HEK293T (cell line): ENCODE measurements around the gene OR10V1.

Experiments
- ARNT ChIP-seq: fragments of 450-650 bp; IDR thresholded peaks from 2 replicates; pipeline ENCODE4 v1.6.1; 2017; ENCODE audit warnings: mild to moderate bottlenecking
- BHLHE40 ChIP-seq: fragments of 450-650 bp; IDR thresholded peaks from 2 replicates; pipeline ENCODE4 v1.6.1; 2016; ENCODE audit warnings: mild to moderate bottlenecking, moderate library complexity, borderline replicate concordance
- ELF4 ChIP-seq: fragments of 450-650 bp; IDR thresholded peaks from 2 replicates; pipeline ENCODE4 v1.6.1; 2017; ENCODE audit warnings: antibody characterized with exemption
- FOXA1 ChIP-seq: fragments of 450-650 bp; IDR thresholded peaks from 2 replicates; pipeline ENCODE4 v1.6.1; 2016; ENCODE audit warnings: mild to moderate bottlenecking
- FOXK2 ChIP-seq: fragments of 450-650 bp; IDR thresholded peaks from 2 replicates; pipeline ENCODE4 v1.6.1; 2016; ENCODE audit warnings: mild to moderate bottlenecking
- HDGF ChIP-seq: fragments of 450-650 bp; IDR thresholded peaks from 2 replicates; pipeline ENCODE4 v1.6.1; 2017; ENCODE audit warnings: antibody characterized with exemption, borderline replicate concordance
- L3MBTL2 ChIP-seq: fragments of 450-650 bp; conservative IDR thresholded peaks from 2 replicates; pipeline ENCODE4 v1.6.1; 2016; ENCODE audit warnings: mild to moderate bottlenecking
- LEF1 ChIP-seq: fragments of 450-650 bp; IDR thresholded peaks from 2 replicates; pipeline ENCODE4 v1.6.1; 2017; ENCODE audit warnings: mild to moderate bottlenecking, borderline replicate concordance
- PKNOX1 ChIP-seq: fragments of 450-650 bp; IDR thresholded peaks from 2 replicates; pipeline ENCODE4 v1.6.1; 2016
- SP1 ChIP-seq: fragments of 450-650 bp; IDR thresholded peaks from 2 replicates; pipeline ENCODE4 v1.6.1; 2017
- SUZ12 ChIP-seq: fragments of 450-650 bp; IDR thresholded peaks from 2 replicates; pipeline ENCODE4 v1.6.1; 2016; ENCODE audit warnings: mild to moderate bottlenecking
- TARDBP ChIP-seq: fragments of 450-650 bp; IDR thresholded peaks from 2 replicates; pipeline ENCODE4 v1.6.1; 2016
- ZNF384 ChIP-seq: fragments of 450-650 bp; IDR thresholded peaks from 2 replicates; pipeline ENCODE4 v1.6.1; 2016

GRCh38 chr11:59676205-59676604 lies 37.4 kb downstream of the OR10V1 start:
- TF ChIP-seq L3MBTL2, result no peak
- no peak for TF ChIP-seq SP1
- TF ChIP-seq ZNF384, result no peak
- TF ChIP-seq BHLHE40, result no peak
- TF ChIP-seq FOXK2, result no peak
- no peak for TF ChIP-seq HDGF
- no peak for TF ChIP-seq ELF4
- no peak for TF ChIP-seq TARDBP
- no peak for TF ChIP-seq SUZ12
- no peak for TF ChIP-seq PKNOX1
- TF ChIP-seq FOXA1, result no peak
- TF ChIP-seq LEF1, result no peak
- TF ChIP-seq ARNT, result no peak
